ENCODE measurements around the gene MAGEB5. TPM values are rescaled to one million over a fixed set of nuclear protein-coding genes. Genes with fewer than 3 reads are reported as not detected.

Gene MAGEB5
- total RNA-seq, 1 donor from 2014 or later = not detected

- H3K9me3 Mint-ChIP-seq = peaks cover 59% of the 10 kb centered on the region
- no peaks in the 10 kb centered on the region for H3K4me1 Mint-ChIP-seq
- no peak overlapping the region for H3K27ac Mint-ChIP-seq
- TF ChIP-seq, protein P1, sequence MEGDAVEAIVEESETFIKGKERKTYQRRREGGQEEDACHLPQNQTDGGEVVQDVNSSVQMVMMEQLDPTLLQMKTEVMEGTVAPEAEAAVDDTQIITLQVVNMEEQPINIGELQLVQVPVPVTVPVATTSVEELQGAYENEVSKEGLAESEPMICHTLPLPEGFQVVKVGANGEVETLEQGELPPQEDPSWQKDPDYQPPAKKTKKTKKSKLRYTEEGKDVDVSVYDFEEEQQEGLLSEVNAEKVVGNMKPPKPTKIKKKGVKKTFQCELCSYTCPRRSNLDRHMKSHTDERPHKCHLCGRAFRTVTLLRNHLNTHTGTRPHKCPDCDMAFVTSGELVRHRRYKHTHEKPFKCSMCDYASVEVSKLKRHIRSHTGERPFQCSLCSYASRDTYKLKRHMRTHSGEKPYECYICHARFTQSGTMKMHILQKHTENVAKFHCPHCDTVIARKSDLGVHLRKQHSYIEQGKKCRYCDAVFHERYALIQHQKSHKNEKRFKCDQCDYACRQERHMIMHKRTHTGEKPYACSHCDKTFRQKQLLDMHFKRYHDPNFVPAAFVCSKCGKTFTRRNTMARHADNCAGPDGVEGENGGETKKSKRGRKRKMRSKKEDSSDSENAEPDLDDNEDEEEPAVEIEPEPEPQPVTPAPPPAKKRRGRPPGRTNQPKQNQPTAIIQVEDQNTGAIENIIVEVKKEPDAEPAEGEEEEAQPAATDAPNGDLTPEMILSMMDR (IDR thresholded peaks at IDR 0.05; ENCODE audit: unreplicated experiment) = no peak
- H3K4me3 Mint-ChIP-seq = no peak overlapping the region
- DNase-seq (ENCODE audit: low spot score in 2 of 2, unreplicated experiment in 2 of 2) = no peak
- H3K36me3 Mint-ChIP-seq = no peaks in the 10 kb centered on the region
- H3K27me3 Mint-ChIP-seq (ENCODE audit: low read depth) = no peaks in the 10 kb centered on the region
Measured at GRCh38 chrX:26234177-26234576, 18.2 kb downstream of the MAGEB5 start.

GRCh38 chrX:26253526-26253925 lies 37.6 kb downstream of the MAGEB5 start:
- TF ChIP-seq, protein P1 (IDR thresholded peaks at IDR 0.05; ENCODE audit: unreplicated experiment) = no peak
- DNase-seq (ENCODE audit: low spot score in 2 of 2, unreplicated experiment in 2 of 2) = no peak
- Mint-ChIP-seq H3K36me3 (no peaks in the 10 kb centered on the region), H3K27ac (no peak overlapping the region), H3K4me1 (no peaks in the 10 kb centered on the region), H3K4me3 (no peak overlapping the region), H3K27me3 (ENCODE audit: low read depth) (no peaks in the 10 kb centered on the region), H3K9me3 (peaks cover 23% of the 10 kb centered on the region)

DNA sequence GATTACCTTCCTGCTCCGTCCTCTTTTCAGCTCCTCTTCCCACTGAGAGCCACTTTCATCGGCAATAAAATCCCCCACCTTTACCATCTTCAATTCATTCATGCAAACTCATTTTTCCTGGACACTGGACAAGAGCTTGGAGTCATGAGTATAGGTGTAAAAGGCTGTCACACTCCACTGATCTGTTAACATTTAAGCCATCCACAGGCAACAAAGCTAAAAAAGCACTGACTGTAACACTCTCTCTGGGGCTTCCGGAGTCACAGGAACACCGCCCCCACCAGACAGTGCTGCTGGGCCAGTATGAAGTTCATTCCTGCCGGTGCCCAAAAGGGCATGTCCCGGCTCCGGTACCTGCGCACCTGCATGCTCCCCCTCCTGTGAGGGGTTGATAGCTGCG lies 38.5 kb downstream of the MAGEB5 start:
- no peak for DNase-seq (ENCODE audit: low spot score in 2 of 2, unreplicated experiment in 2 of 2)
- no peaks in the 10 kb centered on the region for H3K4me1 Mint-ChIP-seq
- H3K36me3 Mint-ChIP-seq = no peaks in the 10 kb centered on the region
- peaks cover 31% of the 10 kb centered on the region for H3K9me3 Mint-ChIP-seq
- no peaks in the 10 kb centered on the region for H3K27me3 Mint-ChIP-seq (ENCODE audit: low read depth)
- no peak overlapping the region for H3K27ac Mint-ChIP-seq
- TF ChIP-seq, protein P1 (IDR thresholded peaks at IDR 0.05; ENCODE audit: unreplicated experiment) = no peak
- H3K4me3 Mint-ChIP-seq = no peak overlapping the region

DNA sequence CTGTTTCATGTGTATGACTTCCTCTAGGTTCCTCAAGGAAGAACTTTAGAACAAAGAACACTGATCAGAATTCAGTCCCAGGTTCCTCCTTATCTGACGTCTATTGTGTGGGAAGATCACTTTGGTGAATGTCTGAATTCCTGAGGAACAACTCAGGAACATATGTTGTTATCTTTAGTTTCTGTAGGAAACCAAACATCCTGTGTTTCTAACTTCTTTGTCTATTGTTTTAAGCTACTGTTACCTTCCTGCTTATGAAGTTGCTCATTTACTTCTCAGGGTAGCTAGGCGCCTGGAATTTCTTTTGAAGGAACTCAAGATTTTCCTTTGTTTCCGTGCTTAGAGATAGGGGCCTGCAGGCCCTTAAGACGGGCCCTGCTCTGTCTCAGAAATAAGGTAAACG lies 46.2 kb downstream of the MAGEB5 start:
- Mint-ChIP-seq H3K27ac (no peak overlapping the region), H3K4me1 (no peaks in the 10 kb centered on the region), H3K36me3 (no peaks in the 10 kb centered on the region), H3K4me3 (no peak overlapping the region), H3K9me3 (peaks cover 34% of the 10 kb centered on the region), H3K27me3 (ENCODE audit: low read depth) (no peaks in the 10 kb centered on the region)
- TF ChIP-seq, protein P1 (IDR thresholded peaks at IDR 0.05; ENCODE audit: unreplicated experiment) = no peak
- DNase-seq (ENCODE audit: low spot score in 2 of 2, unreplicated experiment in 2 of 2) = no peak

Other genes with a start within 250 kb of the MAGEB5 start
- gene MAGEB18, start 77.8 kb upstream of the MAGEB5 start, total RNA-seq = not detected in 3 replicates
- not detected in 3 replicates for gene MAGEB6B, start 55.6 kb upstream of the MAGEB5 start, total RNA-seq
- not detected in 3 replicates for gene MAGEB6, start 23.7 kb upstream of the MAGEB5 start, total RNA-seq

Measured in mesothelial cell of epicardium (in vitro differentiated cells).